GM18499 (cell line): ENCODE measurements around the gene ZNF736.

Experiments used
- ATAC-seq: cut with Tn5 transposase; IDR thresholded peaks from one replicate; pipeline ENCODE4 v1.9.1; 2021; ENCODE audit warnings: moderate number of reproducible peaks; ENCODE audit not compliant: insufficient read depth, unreplicated experiment

The ZNF736 gene

DNA sequence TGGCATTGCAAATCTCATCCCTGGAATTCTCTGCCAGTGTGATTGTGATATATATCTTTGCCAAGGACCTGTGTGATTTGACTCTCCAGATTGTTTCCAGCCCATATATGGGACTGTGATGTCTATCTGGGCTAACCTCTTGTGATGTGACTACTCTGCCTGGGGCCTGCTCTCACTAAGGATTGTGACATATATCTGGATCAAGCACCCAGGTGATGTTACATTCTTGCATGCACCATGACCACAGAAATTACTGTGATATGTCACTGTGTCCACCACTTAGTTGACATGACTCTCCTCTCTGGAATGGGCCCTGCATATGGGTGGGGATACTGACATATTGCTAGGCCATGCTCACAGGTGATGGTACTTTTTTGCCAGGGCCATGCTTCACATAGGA lies 86.6 kb downstream of the ZNF736 start:
- ATAC-seq = no peak
